Smooth muscle cell (in vitro differentiated cells): ENCODE data around the gene CYB5R3. TPM values are rescaled to one million over a fixed set of nuclear protein-coding genes. Genes with fewer than 3 reads are reported as not detected.

Experiments
- DNase-seq: peaks from one replicate; lab custom pipeline; 2025; ENCODE audit not compliant: unreplicated experiment; lab: John Stamatoyannopoulos, UW
- H2AFZ ChIP-seq: fragments of 200-600 bp; sonication (generic); 2 replicates; pipeline ENCODE4 v1.6.0; 2016; ENCODE audit warnings: antibody characterized with exemption, low read depth, mild to moderate bottlenecking
- H3F3A ChIP-seq: fragments of 200-600 bp; sonication (generic); 2 replicates; pipeline ENCODE4 v1.6.0; 2017; ENCODE audit warnings: antibody characterized with exemption, low read depth
- H3K27ac ChIP-seq: fragments of 200-600 bp; sonication (generic); 2 replicates; pipeline ENCODE4 v1.5.1; 2016; ENCODE audit warnings: low read depth, mild to moderate bottlenecking
- H3K27me3 ChIP-seq: fragments of 200-600 bp; sonication (generic); 2 replicates; pipeline ENCODE4 v1.6.1; 2016; ENCODE audit warnings: low read depth, mild to moderate bottlenecking
- H3K36me3 ChIP-seq: fragments of 200-600 bp; sonication (generic); 2 replicates; pipeline ENCODE4 v1.5.1; 2016; ENCODE audit warnings: low read depth
- H3K4me1 ChIP-seq: fragments of 200-600 bp; sonication (generic); 2 replicates; pipeline ENCODE4 v1.5.1; 2016; ENCODE audit warnings: low read depth
- H3K4me2 ChIP-seq: fragments of 200-600 bp; sonication (generic); 2 replicates; pipeline ENCODE4 v1.6.0; 2016; ENCODE audit warnings: mild to moderate bottlenecking
- H3K4me3 ChIP-seq: fragments of 200-600 bp; sonication (generic); 2 replicates; pipeline ENCODE4 v1.5.1; 2016; ENCODE audit warnings: mild to moderate bottlenecking
- H3K79me2 ChIP-seq: fragments of 200-600 bp; sonication (generic); 2 replicates; pipeline ENCODE4 v1.6.0; 2016; ENCODE audit warnings: low read depth, mild to moderate bottlenecking
- H3K9ac ChIP-seq: fragments of 200-600 bp; sonication (generic); 2 replicates; pipeline ENCODE4 v1.6.0; 2016; ENCODE audit warnings: low read depth
- H3K9me3 ChIP-seq: fragments of 200-600 bp; sonication (generic); replicated peaks from 2 replicates; pipeline ENCODE4 v1.5.1; 2016; ENCODE audit warnings: low read depth
- H4K20me1 ChIP-seq: fragments of 200-600 bp; sonication (generic); 2 replicates; pipeline ENCODE4 v1.6.0; 2016; ENCODE audit warnings: low read depth
- CTCF ChIP-seq: fragments of 200-600 bp; sonication (generic); IDR thresholded peaks from 2 replicates; pipeline ENCODE4 v1.5.1; 2017; ENCODE audit warnings: borderline replicate concordance, mild to moderate bottlenecking, antibody characterized with exemption; ENCODE audit not compliant: insufficient read depth, poor library complexity, severe bottlenecking
- WGBS: methylation state at CpG from one replicate; pipeline ENCODE4 v1.1.7; 2016; ENCODE audit warnings: low lambda C conversion rate; 5-methylcytosine and 5-hydroxymethylcytosine counted together
- polyA plus RNA-seq: library from polyadenylated mRNA; unstranded; fragments of >200 nt; fragmentation: Nextera tagmentation; extraction: Ambion mirVana; gene quantifications from 2 replicates; pipeline ENCODE4 v1.2.1, GENCODE V29; 2016
- total RNA-seq: library from RNA; depleted of rRNA; stranded (reverse); fragments of >200 nt; gene quantifications from 2 replicates; pipeline ENCODE4 v1.2.3, GENCODE V29; 2014

Gene CYB5R3
- total and polyA plus RNA-seq, 2 experiments from 2014 or later, result 76.8 to 365 TPM

- Histone ChIP-seq H3K9me3 (no peaks in the 10 kb centered on the region), H3K27me3 (no peaks in the 10 kb centered on the region), H3K4me2 (peak overlapping the region; percentile 4), H3F3A (peaks cover 25% of the 10 kb centered on the region), H3K4me1 (peaks cover 20% of the 10 kb centered on the region), H3K79me2 (peaks cover 80% of the 10 kb centered on the region), H3K36me3 (no peaks in the 10 kb centered on the region), H3K27ac (peak overlapping the region; percentile 84), H2AFZ (no peak overlapping the region), H3K4me3 (no peak overlapping the region), H4K20me1 (peaks cover 71% of the 10 kb centered on the region), H3K9ac (no peak overlapping the region)
- DNase-seq, result no peak
- WGBS, result 55% methylated on average over 1 of the region's 1 CpG
- no peak for TF ChIP-seq CTCF
Observed at GRCh38 chr22:42611051-42611450, 38.1 kb downstream of the CYB5R3 start.

GRCh38 chr22:42610186-42610585, 39.0 kb downstream of the CYB5R3 start:
- WGBS, result 89% methylated on average over 5 of the region's 5 CpGs
- Histone ChIP-seq H3K36me3 (no peaks in the 10 kb centered on the region), H3K79me2 (peaks cover 89% of the 10 kb centered on the region), H4K20me1 (peaks cover 80% of the 10 kb centered on the region), H3K4me1 (peaks cover 20% of the 10 kb centered on the region), H3K9ac (no peak overlapping the region), H3K27ac (peak overlapping the region; percentile 84), H3K4me2 (no peak overlapping the region), H3K9me3 (no peaks in the 10 kb centered on the region), H3K4me3 (no peak overlapping the region), H3K27me3 (no peaks in the 10 kb centered on the region), H3F3A (peaks cover 25% of the 10 kb centered on the region), H2AFZ (no peak overlapping the region)
- TF ChIP-seq CTCF, result no peak
- no peak for DNase-seq

- Histone ChIP-seq H3K27me3 (no peaks in the 10 kb centered on the region), H3K4me1 (peaks cover 20% of the 10 kb centered on the region), H3K79me2 (peaks cover 100% of the 10 kb centered on the region), H3K9me3 (no peaks in the 10 kb centered on the region), H3F3A (peaks cover 25% of the 10 kb centered on the region), H3K27ac (peak overlapping the region; percentile 84), H3K36me3 (no peaks in the 10 kb centered on the region), H3K4me2 (peak overlapping the region; percentile 83), H4K20me1 (peaks cover 93% of the 10 kb centered on the region), H3K4me3 (peak overlapping the region; percentile 24), H2AFZ (no peak overlapping the region), H3K9ac (peak overlapping the region; percentile 54)
- 34% methylated on average over 11 of the region's 11 CpGs for WGBS
- no peak for DNase-seq
- TF ChIP-seq CTCF, result no peak
Observed at GRCh38 chr22:42608823-42609361, 40.3 kb downstream of the CYB5R3 start.
